Naive thymus-derived CD8-positive, alpha-beta T cell (primary cell): Measurements from ENCODE around the gene CXCL16. TPM values are rescaled to one million over a fixed set of nuclear protein-coding genes. Genes with fewer than 3 reads are reported as not detected.

Source experiments
- ATAC-seq, 2 donors: fragments of 150-1000 bp; cut with Tn5 transposase in 1 of 2; sonication (Bioruptor Pico), chemical (Tn5 transposase) in 1 of 2; 1 replicate in 1 of 2; 2 replicates in 1 of 2; pipeline ENCODE4 v1.10.0; 2021; ENCODE audit warnings: mild to moderate bottlenecking in 2 of 2, moderate library complexity in 2 of 2
- POLR2A ChIA-PET: fragments of 350-600 bp; sonication (Branson Sonifier 250); formaldehyde crosslinking; loops from one replicate; lab custom pipeline; 2021; ENCODE audit warnings: antibody characterized with exemption; lab: Charles Lee
- DNase-seq, 10 donors: peaks; one replicate each; pipeline versions ENCODE4 v3.0.0 to v3.0.0-alpha.2; 2020 to 2022
- H3K27ac Mint-ChIP-seq, 10 donors: one replicate each; pipeline ENCODE4 v1.8.0; 2020 to 2022; ENCODE audit warnings: mild to moderate bottlenecking in 10 of 10, mixed read lengths in 10 of 10, moderate library complexity in 4 of 10, inconsistent platforms in 1 of 10
- H3K27me3 Mint-ChIP-seq, 5 donors: one replicate each; pipeline ENCODE4 v1.8.0; 2021 to 2022; ENCODE audit warnings: mixed read lengths in 5 of 5
- H3K36me3 Mint-ChIP-seq, 3 donors: one replicate each; pipeline ENCODE4 v1.8.0; 2020 to 2022; ENCODE audit warnings: mixed read lengths in 3 of 3, mild to moderate bottlenecking in 2 of 3, inconsistent platforms in 1 of 3
- H3K4me1 Mint-ChIP-seq, 4 donors: one replicate each; pipeline ENCODE4 v1.8.0; 2021 to 2022; ENCODE audit warnings: mixed read lengths in 4 of 4
- H3K4me3 Mint-ChIP-seq, 10 donors: one replicate each; pipeline ENCODE4 v1.8.0; 2020 to 2022; ENCODE audit warnings: mild to moderate bottlenecking in 10 of 10, mixed read lengths in 10 of 10, moderate library complexity in 6 of 10, inconsistent platforms in 1 of 10
- H3K9me3 Mint-ChIP-seq, 9 donors: one replicate each; pipeline ENCODE4 v1.8.0; 2020 to 2022; ENCODE audit warnings: mixed read lengths in 9 of 9, mild to moderate bottlenecking in 3 of 9, inconsistent platforms in 1 of 9, moderate library complexity in 1 of 9
- polyA plus RNA-seq, 3 donors: library from polyadenylated mRNA; unstranded; fragments of 300-500 nt; fragmentation: Illumina TruSeq; gene quantifications; one replicate each; pipeline ENCODE4 v1.2.3, GENCODE V29; 2021
- total RNA-seq, 8 experiments: library from RNA in 2 of 8; stranded (reverse) in 2 of 8; gene quantifications; one replicate each; pipeline ENCODE4 v1.2.3 and lab custom pipeline; 2021 to 2026

The CXCL16 gene
- total and polyA plus RNA-seq, 5 experiments from 2014 or later = 2.2 to 5.9 (median 5.5) TPM

GRCh38 chr17:4744999-4745969 lies 5.6 kb upstream of the CXCL16 start:
- Mint-ChIP-seq H3K4me1 (peaks cover 13 to 27% (median 26%) of the 10 kb centered on the region in 4 donors), H3K27me3 (peaks cover 0 to 13% (median 6%) of the 10 kb centered on the region in 5 donors), H3K36me3 (no peaks in the 10 kb centered on the region), H3K27ac (peak overlapping the region in 3 of 10 donors; percentile 52 to 83 (median 77)), H3K9me3 (no peaks in the 10 kb centered on the region), H3K4me3 (peak overlapping the region in 4 of 10 donors; percentile 12 to 43 (median 30))
- POLR2A ChIA-PET = interaction anchor here (2.0 kb wide), 1 partner anchor 45 kb away, joined by 4 read pairs; no protein-coding TSS in a partner anchor
- no peak for DNase-seq
- ATAC-seq = no peak

GRCh38 chr17:4743898-4744297 lies 4.2 kb upstream of the CXCL16 start:
- no peak overlapping the region for H3K4me3 Mint-ChIP-seq
- peaks cover 0 to 16% (median 6%) of the 10 kb centered on the region in 5 donors for H3K27me3 Mint-ChIP-seq
- H3K36me3 Mint-ChIP-seq = no peaks in the 10 kb centered on the region
- H3K27ac Mint-ChIP-seq = peak overlapping the region in 1 of 10 donors; percentile 38
- peaks cover 18 to 35% (median 30%) of the 10 kb centered on the region in 4 donors for H3K4me1 Mint-ChIP-seq
- ATAC-seq (no peak), DNase-seq (no peak)
- no peaks in the 10 kb centered on the region for H3K9me3 Mint-ChIP-seq
- POLR2A ChIA-PET = interaction anchor here (1.0 to 1.2 kb wide), 2 partner anchors 25 to 34 kb away, joined by 3 to 4 read pairs; partner anchors contain the start of gene ARRB2

GRCh38 chr17:4743216-4743615 lies 3.5 kb upstream of the CXCL16 start:
- Mint-ChIP-seq H3K36me3 (no peaks in the 10 kb centered on the region), H3K9me3 (no peaks in the 10 kb centered on the region), H3K27me3 (peaks cover 0 to 16% (median 6%) of the 10 kb centered on the region in 5 donors), H3K4me3 (peak overlapping the region in 1 of 10 donors; percentile 29), H3K4me1 (peaks cover 22 to 35% (median 31%) of the 10 kb centered on the region in 4 donors), H3K27ac (peak overlapping the region in 2 of 10 donors; percentile 20 to 41)
- POLR2A ChIA-PET = interaction anchor here (0.6 to 0.7 kb wide), 2 partner anchors 19 to 39 kb away, joined by 3 read pairs; no protein-coding TSS in a partner anchor
- DNase-seq (no peak), ATAC-seq (no peak)

GRCh38 chr17:4742629-4743028 lies 2.9 kb upstream of the CXCL16 start:
- H3K4me3 Mint-ChIP-seq = peak overlapping the region in 1 of 10 donors; percentile 29
- POLR2A ChIA-PET = no interaction called here
- H3K36me3 Mint-ChIP-seq = no peaks in the 10 kb centered on the region
- ATAC-seq (no peak), DNase-seq (no peak)
- H3K27ac Mint-ChIP-seq = peak overlapping the region in 2 of 10 donors; percentile 9 to 40
- H3K9me3 Mint-ChIP-seq = no peaks in the 10 kb centered on the region
- peaks cover 17 to 31% (median 27%) of the 10 kb centered on the region in 4 donors for H3K4me1 Mint-ChIP-seq
- peaks cover 0 to 16% (median 6%) of the 10 kb centered on the region in 5 donors for H3K27me3 Mint-ChIP-seq

GRCh38 chr17:4742133-4742532 lies 2.4 kb upstream of the CXCL16 start:
- peaks cover 17 to 29% (median 23%) of the 10 kb centered on the region in 4 donors for H3K4me1 Mint-ChIP-seq
- DNase-seq (no peak), ATAC-seq (no peak)
- H3K9me3 Mint-ChIP-seq = no peaks in the 10 kb centered on the region
- H3K36me3 Mint-ChIP-seq = no peaks in the 10 kb centered on the region
- peaks cover 0 to 16% (median 6%) of the 10 kb centered on the region in 5 donors for H3K27me3 Mint-ChIP-seq
- H3K4me3 Mint-ChIP-seq = peak overlapping the region in 1 of 10 donors; percentile 34
- peak overlapping the region in 2 of 10 donors; percentile 29 to 31 for H3K27ac Mint-ChIP-seq
- POLR2A ChIA-PET = interaction anchor here (1.1 kb wide), 1 partner anchor 32 kb away, joined by 5 read pairs; no protein-coding TSS in a partner anchor

GRCh38 chr17:4741544-4741943 lies 1.8 kb upstream of the CXCL16 start:
- peaks cover 0 to 16% (median 6%) of the 10 kb centered on the region in 5 donors for H3K27me3 Mint-ChIP-seq
- POLR2A ChIA-PET = interaction anchor here (1.1 to 1.6 kb wide), 2 partner anchors 32 to 48 kb away, joined by 3 to 5 read pairs; no protein-coding TSS in a partner anchor

GRCh38 chr17:4740584-4740983 lies 856 bp upstream of the CXCL16 start:
- Mint-ChIP-seq H3K27ac (peak overlapping the region in 9 of 10 donors; percentile 77 to 93 (median 90)), H3K27me3 (peaks cover 0 to 16% (median 6%) of the 10 kb centered on the region in 5 donors)
- POLR2A ChIA-PET = interaction anchor here (0.7 to 1.6 kb wide), 2 partner anchors 49 to 1228 kb away, joined by 3 to 4 read pairs; no protein-coding TSS in a partner anchor

More at GRCh38 chr17:4741544-4741943, 1.8 kb upstream of the CXCL16 start:
- Mint-ChIP-seq H3K4me1 (peaks cover 17 to 29% (median 19%) of the 10 kb centered on the region in 4 donors), H3K36me3 (no peaks in the 10 kb centered on the region), H3K27ac (peak overlapping the region in 4 of 10 donors; percentile 31 to 79 (median 59)), H3K4me3 (peak overlapping the region in 6 of 10 donors; percentile 15 to 81 (median 32)), H3K9me3 (no peaks in the 10 kb centered on the region)
- DNase-seq = no peak
- no peak for ATAC-seq

GRCh38 chr17:4740025-4740351 lies 260 bp upstream of the CXCL16 start:
- H3K4me1 Mint-ChIP-seq = peaks cover 15 to 25% (median 23%) of the 10 kb centered on the region in 4 donors
- POLR2A ChIA-PET = interaction anchor here (1.6 to 2.4 kb wide), 3 partner anchors 25 to 50 kb away, joined by 3 to 24 read pairs (median 8); partner anchors contain the start of gene ARRB2

More at GRCh38 chr17:4740584-4740983, 856 bp upstream of the CXCL16 start:
- H3K4me3 Mint-ChIP-seq = peak overlapping the region; percentile 76 to 90 (median 86)
- H3K4me1 Mint-ChIP-seq = peaks cover 18 to 29% (median 21%) of the 10 kb centered on the region in 4 donors
- no peaks in the 10 kb centered on the region for H3K9me3 Mint-ChIP-seq
- no peaks in the 10 kb centered on the region for H3K36me3 Mint-ChIP-seq
- DNase-seq (no peak), ATAC-seq (no peak)

GRCh38 chr17:4738136-4739121 lies 1.3 kb downstream of the CXCL16 start:
- POLR2A ChIA-PET = interaction anchor here (0.5 to 2.4 kb wide), 8 partner anchors 8 to 595 kb away, joined by 3 to 24 read pairs (median 5); partner anchors contain the start of genes ARRB2, CYB5D2 and ZZEF1
- ATAC-seq = peak; percentile 57 to 67
- peak overlapping the region; percentile 83 to 94 (median 90) for H3K4me3 Mint-ChIP-seq

More at GRCh38 chr17:4740025-4740351, 260 bp upstream of the CXCL16 start:
- peak overlapping the region; percentile 77 to 93 (median 90) for H3K27ac Mint-ChIP-seq
- H3K36me3 Mint-ChIP-seq = no peaks in the 10 kb centered on the region
- no peak for DNase-seq
- H3K9me3 Mint-ChIP-seq = no peaks in the 10 kb centered on the region
- H3K27me3 Mint-ChIP-seq = peaks cover 0 to 13% (median 6%) of the 10 kb centered on the region in 5 donors
- peak overlapping the region; percentile 76 to 90 (median 86) for H3K4me3 Mint-ChIP-seq
- no peak for ATAC-seq

GRCh38 chr17:4735876-4736651 lies 3.7 kb downstream of the CXCL16 start:
- ATAC-seq = no peak
- DNase-seq = no peak
- no peaks in the 10 kb centered on the region for H3K36me3 Mint-ChIP-seq
- H3K27ac Mint-ChIP-seq = peak overlapping the region in 2 of 10 donors; percentile 27 to 59
- H3K9me3 Mint-ChIP-seq = no peaks in the 10 kb centered on the region
- H3K4me1 Mint-ChIP-seq = peaks cover 23 to 62% (median 35%) of the 10 kb centered on the region in 4 donors
- peak overlapping the region in 3 of 10 donors; percentile 25 to 61 (median 41) for H3K4me3 Mint-ChIP-seq
- H3K27me3 Mint-ChIP-seq = peaks cover 0 to 9% (median 4%) of the 10 kb centered on the region in 5 donors
- POLR2A ChIA-PET = interaction anchor here (0.8 to 1.6 kb wide), 4 partner anchors 17 to 56 kb away, joined by 4 to 8 read pairs (median 6); partner anchors contain the start of gene ARRB2

More at GRCh38 chr17:4738136-4739121, 1.3 kb downstream of the CXCL16 start:
- H3K36me3 Mint-ChIP-seq = no peaks in the 10 kb centered on the region
- H3K27me3 Mint-ChIP-seq = peaks cover 0 to 13% (median 6%) of the 10 kb centered on the region in 5 donors
- H3K27ac Mint-ChIP-seq = peak overlapping the region; percentile 53 to 98 (median 94)
- no peaks in the 10 kb centered on the region for H3K9me3 Mint-ChIP-seq
- peak in 7 of 10 donors; percentile 15 to 66 (median 45) for DNase-seq
- H3K4me1 Mint-ChIP-seq = peaks cover 20 to 39% (median 23%) of the 10 kb centered on the region in 4 donors
